Epithelial cell of esophagus (primary cell): ENCODE data around the gene SPAG6.
A peak's percentile ranks its signal among the peaks of the same experiment; 100 is the strongest.

Experiments
- DNase-seq: peaks from one replicate; pipeline ENCODE4 v3.0.0; 2010; ENCODE audit warnings: low read depth
- H3K4me3 ChIP-seq: 2 replicates; pipeline ENCODE4 v1.5.1; 2011; ENCODE audit warnings: mild to moderate bottlenecking, low read length, control low read depth
- TF ChIP-seq, protein P1 (sequence below): IDR thresholded peaks from 2 replicates; pipeline ENCODE4 v1.5.1; 2011; ENCODE audit warnings: low read depth, mild to moderate bottlenecking, low read length, control low read depth, inconsistent platforms; ENCODE audit not compliant: insufficient read depth; ENCODE audit errors: missing control alignments

SPAG6 gene

DNA sequence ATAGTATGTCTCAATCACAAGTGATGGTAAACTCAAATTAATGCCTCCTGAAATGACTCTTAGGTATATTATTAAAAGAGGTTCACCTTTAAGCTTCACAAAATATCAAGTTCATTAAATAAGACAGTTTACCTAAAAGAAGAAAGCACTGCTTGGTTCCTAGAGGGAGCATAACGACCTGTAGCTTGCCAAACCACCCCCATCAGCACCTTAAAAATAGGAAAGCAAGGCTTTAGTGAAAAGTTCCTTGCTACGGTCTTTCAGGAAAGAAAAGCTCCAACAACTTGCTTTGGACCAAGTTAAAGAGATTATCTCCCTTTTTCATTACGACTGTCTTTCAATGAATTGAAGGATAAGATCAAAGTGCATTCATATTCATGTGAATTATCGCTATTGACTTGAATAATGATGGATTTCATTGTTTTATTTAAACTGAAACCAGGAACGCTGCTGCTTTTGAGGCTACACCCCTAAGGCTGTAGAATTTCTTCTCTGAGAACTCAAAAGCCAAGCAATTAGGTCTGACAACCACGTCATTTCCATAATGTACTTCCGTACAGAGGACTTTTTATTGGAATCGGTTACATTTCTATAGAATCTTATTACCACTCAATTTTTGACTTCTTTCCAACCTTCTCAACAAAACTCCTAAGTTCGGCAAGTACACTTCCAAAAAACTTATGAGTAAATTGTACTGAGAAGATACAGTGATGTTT, 7.0 kb upstream of the SPAG6 start:
- TF ChIP-seq, protein P1, sequence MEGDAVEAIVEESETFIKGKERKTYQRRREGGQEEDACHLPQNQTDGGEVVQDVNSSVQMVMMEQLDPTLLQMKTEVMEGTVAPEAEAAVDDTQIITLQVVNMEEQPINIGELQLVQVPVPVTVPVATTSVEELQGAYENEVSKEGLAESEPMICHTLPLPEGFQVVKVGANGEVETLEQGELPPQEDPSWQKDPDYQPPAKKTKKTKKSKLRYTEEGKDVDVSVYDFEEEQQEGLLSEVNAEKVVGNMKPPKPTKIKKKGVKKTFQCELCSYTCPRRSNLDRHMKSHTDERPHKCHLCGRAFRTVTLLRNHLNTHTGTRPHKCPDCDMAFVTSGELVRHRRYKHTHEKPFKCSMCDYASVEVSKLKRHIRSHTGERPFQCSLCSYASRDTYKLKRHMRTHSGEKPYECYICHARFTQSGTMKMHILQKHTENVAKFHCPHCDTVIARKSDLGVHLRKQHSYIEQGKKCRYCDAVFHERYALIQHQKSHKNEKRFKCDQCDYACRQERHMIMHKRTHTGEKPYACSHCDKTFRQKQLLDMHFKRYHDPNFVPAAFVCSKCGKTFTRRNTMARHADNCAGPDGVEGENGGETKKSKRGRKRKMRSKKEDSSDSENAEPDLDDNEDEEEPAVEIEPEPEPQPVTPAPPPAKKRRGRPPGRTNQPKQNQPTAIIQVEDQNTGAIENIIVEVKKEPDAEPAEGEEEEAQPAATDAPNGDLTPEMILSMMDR = no peak
- H3K4me3 ChIP-seq = no peak overlapping the region
- DNase-seq = no peak

DNA sequence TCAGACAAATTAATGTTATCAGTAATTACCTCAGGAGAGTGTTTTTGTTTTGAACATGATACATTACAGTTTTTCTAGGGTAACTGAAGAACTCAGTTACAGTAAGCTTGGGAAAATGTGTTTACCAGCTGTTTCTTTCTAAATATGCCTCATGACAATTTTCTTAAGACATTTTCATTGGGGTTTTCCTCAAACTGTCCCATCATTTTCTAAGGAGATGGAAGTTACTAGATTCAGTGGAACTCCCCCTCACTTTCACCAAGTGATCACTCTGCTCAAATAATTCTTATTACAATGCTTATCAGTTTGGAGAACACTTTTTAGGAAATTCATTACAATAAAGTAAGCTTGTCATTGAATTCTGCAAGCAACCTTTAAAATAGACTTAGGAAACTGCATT, 6.4 kb upstream of the SPAG6 start:
- no peak for DNase-seq
- H3K4me3 ChIP-seq = no peak overlapping the region
- TF ChIP-seq, protein P1 = no peak

DNA sequence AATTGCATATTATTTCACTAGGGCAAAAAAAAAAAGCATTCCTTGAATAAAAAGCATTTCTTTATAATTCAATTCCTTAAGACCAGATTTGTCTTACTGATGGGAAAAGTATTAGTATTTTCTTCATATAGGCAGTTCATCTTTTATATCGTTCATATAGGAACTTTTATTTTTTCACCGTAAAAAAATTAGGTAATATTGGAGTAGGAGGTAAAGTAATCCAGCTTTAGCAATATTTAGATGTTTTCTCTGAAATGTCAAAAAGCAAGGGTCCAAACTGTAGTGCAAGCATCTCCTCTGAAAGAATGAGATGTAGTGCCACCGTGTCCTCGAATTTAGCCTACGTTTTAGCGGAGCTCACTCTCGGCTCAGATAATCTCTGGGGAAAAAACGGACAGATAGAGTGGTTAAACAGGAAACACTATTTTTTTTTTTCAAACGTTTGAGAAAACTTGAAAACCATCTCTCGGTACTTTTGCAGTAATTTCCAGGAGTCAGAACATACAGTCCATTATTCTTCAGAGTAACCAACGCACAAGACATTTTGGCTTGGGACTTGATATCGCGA, 5.5 kb upstream of the SPAG6 start:
- no peak for DNase-seq
- TF ChIP-seq, protein P1 = no peak
- peak overlapping the region; percentile 63 for H3K4me3 ChIP-seq

DNA sequence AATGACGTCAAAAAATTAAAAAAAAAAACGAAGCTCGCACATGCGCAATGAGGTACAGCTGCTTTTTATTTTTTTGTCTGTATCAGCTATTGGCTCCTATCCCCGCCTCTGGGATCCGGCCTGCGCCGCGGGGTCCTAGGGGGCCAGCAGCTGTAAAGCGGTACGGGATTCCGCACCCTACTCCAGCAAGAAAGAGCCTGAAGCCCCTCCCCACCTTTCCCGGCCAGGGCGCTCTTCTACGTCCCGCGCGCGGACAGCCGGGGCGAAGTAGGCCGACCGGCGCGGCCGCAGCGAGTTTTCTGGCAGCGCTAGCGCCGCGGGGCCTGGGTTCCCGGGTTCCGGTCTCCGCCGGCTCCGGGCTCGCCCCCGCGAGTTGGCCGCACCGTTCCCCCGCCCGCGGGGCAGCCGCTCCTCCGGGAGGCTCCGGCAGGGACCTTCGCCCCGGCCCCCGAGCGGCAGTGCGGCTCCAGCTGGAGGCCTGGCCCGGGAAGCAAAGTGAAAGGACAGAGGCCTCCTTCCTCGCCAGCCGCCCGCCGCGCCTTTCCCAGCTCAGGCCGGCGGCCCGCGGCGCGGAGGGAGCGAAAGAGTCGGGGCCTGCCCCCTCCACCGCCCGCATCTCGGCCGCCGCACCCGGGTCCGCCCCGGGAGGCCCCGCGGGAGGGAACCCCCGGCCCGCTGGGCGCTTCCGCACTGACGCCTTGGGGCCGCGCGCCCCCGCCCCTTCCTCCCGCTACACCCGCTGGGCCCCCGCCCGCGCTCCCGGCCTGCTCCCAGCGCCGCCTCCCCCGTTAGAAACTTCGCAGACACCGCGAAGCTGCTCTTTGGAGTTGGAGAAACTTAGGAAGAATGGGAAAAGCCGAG, 4.7 kb upstream of the SPAG6 start:
- DNase-seq = peak; percentile 69
- TF ChIP-seq, protein P1 = no peak
- peak overlapping the region; percentile 63 for H3K4me3 ChIP-seq

DNA sequence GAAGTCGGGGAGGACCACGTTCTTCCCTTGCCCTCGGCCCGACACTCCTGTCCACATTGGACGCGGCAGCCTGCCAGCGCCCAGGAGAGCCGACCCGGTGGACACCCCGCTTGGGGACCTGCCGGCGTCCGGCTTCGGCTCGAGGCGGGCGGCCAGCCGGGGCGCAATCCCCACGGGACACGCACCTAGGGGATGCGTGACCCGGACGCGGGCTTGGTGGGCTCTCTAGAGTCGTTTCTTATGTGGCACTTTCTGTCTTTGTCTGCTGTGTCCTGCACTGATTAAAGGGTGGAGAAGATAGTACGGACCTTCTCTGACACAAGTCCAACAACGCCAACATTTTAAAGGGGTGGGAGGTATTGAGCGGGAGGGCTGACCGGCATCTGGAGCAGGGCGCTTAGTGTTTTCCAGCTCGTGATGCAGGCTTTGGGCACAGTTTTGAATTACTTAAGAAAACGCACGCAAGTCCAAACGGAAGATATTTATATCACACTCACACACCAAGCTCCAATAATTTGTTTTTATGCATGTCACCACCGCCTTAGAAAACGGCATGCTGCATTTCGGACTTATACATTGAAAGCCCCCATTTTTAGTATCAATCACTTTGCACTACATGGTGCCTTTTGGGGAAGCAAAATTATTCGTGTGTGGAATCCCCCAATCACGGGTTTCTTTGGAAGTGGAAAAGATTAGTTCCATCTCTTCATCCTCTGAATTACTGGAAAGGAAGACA, 3.9 kb upstream of the SPAG6 start:
- TF ChIP-seq, protein P1 = no peak
- DNase-seq = no peak
- peak overlapping the region; percentile 40 for H3K4me3 ChIP-seq

DNA sequence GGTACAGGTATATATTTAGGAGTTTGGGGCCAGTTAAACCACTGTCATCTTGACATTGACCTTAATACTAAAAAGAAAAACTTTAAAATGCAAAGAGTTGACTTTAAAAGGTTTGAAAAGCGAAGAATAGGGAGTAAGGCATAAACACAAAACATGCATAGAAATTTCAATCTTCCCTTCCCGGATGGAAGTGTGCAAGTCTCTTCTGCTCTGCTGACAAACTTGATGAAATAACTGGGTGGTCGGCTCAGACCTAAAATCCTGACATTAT, 3.4 kb upstream of the SPAG6 start:
- TF ChIP-seq, protein P1 = no peak
- no peak overlapping the region for H3K4me3 ChIP-seq
- DNase-seq = no peak
